ENCODE results near the gene GFM2.

DNA sequence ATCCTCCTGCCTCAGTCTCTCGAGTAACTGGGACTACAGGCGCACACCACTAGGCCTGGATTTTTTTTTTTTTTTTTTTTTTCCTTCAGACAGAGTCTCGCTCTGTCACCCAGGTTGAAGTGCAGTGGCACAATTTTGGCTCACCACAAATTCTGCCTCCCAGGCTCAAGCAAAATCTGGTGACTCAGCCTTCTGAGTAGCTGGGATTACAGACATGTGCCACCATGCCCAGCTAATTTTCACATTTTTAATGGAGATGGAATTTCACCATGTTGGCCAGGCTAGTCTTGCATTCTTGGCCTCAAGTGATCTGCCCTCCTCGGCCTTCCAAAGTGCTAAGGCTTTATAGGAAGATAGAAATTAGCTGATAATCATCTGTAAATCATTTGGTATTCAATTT, 44.0 kb upstream of the GFM2 start:
- TF ChIP-seq, protein P1, sequence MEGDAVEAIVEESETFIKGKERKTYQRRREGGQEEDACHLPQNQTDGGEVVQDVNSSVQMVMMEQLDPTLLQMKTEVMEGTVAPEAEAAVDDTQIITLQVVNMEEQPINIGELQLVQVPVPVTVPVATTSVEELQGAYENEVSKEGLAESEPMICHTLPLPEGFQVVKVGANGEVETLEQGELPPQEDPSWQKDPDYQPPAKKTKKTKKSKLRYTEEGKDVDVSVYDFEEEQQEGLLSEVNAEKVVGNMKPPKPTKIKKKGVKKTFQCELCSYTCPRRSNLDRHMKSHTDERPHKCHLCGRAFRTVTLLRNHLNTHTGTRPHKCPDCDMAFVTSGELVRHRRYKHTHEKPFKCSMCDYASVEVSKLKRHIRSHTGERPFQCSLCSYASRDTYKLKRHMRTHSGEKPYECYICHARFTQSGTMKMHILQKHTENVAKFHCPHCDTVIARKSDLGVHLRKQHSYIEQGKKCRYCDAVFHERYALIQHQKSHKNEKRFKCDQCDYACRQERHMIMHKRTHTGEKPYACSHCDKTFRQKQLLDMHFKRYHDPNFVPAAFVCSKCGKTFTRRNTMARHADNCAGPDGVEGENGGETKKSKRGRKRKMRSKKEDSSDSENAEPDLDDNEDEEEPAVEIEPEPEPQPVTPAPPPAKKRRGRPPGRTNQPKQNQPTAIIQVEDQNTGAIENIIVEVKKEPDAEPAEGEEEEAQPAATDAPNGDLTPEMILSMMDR (IDR thresholded peaks at IDR 0.05; ENCODE audit: low read length), result no peak
- TF ChIP-seq EZH2 (IDR thresholded peaks at IDR 0.05; ENCODE audit: borderline replicate concordance, low read length), result no peak
